SK-N-SH treated with all-trans-retinoic acid at 6 μM for 48 hours (cell line): ENCODE data around the gene ODR4.
"Not testable (repeated sequence)": the region's sequence is repeated elsewhere in the genome, so short reads cannot be mapped to it uniquely, and the experiment has no call there.

Experiments used
- ARNTL ChIP-seq: fragments of 450-650 bp; formaldehyde crosslinking; IDR thresholded peaks from 2 replicates; pipeline ENCODE4 v1.5.0; 2020; ENCODE audit warnings: low read depth, mild to moderate bottlenecking, moderate library complexity, borderline replicate concordance
- ISL1 ChIP-seq: fragments of 250-450 bp; sonication (Bioruptor Pico); IDR thresholded peaks from 2 replicates; pipeline ENCODE4 v2.1.2; 2022; ENCODE audit warnings: mild to moderate bottlenecking, moderate library complexity
- PPARA ChIP-seq: fragments of 250-450 bp; sonication (Bioruptor Pico); IDR thresholded peaks from 2 replicates; pipeline ENCODE4 v1.5.0; 2020; ENCODE audit warnings: mild to moderate bottlenecking, borderline replicate concordance
- ZFP30 ChIP-seq: fragments of 450-650 bp; formaldehyde crosslinking; IDR thresholded peaks from 2 replicates; pipeline ENCODE4 v1.5.0; 2022; ENCODE audit warnings: mild to moderate bottlenecking, moderate library complexity
- ZNF565 ChIP-seq: fragments of 450-650 bp; formaldehyde crosslinking; conservative IDR thresholded peaks from 2 replicates; pipeline ENCODE4 v1.5.0; 2020; ENCODE audit warnings: low read depth, mild to moderate bottlenecking, moderate library complexity
- ZNF70 ChIP-seq: fragments of 450-650 bp; formaldehyde crosslinking; IDR thresholded peaks from 2 replicates; pipeline ENCODE4 v1.5.0; 2020; ENCODE audit warnings: mild to moderate bottlenecking, moderate library complexity
- TF ChIP-seq, protein P1 (sequence below): fragments of 250-450 bp; sonication (Bioruptor Pico); IDR thresholded peaks from 2 replicates; pipeline ENCODE4 v1.8.0; 2020; ENCODE audit warnings: mild to moderate bottlenecking, moderate library complexity, borderline replicate concordance

DNA sequence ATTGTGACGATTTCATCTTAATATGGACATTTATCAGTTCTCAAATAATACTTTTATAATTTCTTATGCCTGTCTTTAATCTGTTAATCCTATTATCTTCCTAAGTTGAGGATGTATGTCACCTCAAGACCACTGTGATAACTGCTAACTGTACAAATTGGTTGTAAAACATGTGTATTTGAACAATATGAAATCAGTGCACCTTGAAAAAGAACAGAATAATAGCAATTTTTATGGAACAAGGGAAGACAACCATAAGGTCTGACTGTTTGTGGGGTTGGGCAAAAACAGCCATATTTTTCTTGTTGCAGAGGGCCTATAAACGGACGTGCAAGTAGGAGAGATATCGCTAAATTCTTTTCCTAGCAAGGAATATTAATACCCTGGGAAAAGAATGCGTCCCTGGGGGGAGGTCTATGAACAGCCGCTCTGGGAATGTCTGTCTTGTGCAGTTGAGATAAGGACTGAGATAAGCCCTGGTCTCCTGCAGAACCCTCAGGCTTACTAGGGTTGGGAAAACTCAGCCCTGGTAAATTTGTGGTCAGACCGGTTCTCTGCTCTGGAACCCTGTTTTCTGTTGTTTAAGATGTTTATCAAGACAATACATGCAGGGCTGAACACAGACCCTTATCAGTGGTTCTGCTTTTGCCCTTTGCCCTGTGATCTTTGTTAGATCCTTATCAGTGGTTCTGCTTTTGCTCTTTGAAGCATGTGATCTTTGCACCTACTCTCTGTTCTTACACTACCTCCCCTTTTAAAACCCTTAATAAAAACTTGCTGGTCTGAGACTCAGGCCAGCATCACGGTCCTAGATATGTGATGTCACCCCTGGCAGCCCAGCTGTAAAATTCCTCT is 27.6 kb upstream of the ODR4 start:
- TF ChIP-seq ZNF565 (CRISPR knock-in tag); PPARA; ISL1 (CRISPR knock-in tag); ARNTL (CRISPR knock-in tag); ZNF70; ZFP30: not testable (repeated sequence)
- TF ChIP-seq, protein P1, sequence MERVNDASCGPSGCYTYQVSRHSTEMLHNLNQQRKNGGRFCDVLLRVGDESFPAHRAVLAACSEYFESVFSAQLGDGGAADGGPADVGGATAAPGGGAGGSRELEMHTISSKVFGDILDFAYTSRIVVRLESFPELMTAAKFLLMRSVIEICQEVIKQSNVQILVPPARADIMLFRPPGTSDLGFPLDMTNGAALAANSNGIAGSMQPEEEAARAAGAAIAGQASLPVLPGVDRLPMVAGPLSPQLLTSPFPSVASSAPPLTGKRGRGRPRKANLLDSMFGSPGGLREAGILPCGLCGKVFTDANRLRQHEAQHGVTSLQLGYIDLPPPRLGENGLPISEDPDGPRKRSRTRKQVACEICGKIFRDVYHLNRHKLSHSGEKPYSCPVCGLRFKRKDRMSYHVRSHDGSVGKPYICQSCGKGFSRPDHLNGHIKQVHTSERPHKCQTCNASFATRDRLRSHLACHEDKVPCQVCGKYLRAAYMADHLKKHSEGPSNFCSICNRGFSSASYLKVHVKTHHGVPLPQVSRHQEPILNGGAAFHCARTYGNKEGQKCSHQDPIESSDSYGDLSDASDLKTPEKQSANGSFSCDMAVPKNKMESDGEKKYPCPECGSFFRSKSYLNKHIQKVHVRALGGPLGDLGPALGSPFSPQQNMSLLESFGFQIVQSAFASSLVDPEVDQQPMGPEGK (CRISPR knock-in tag) = not testable (repeated sequence)
